Fibroblast of the aortic adventitia (primary cell): Measurements from ENCODE around the gene EEF1AKMT3. TPM values are rescaled to one million over a fixed set of nuclear protein-coding genes. Genes with fewer than 3 reads are reported as not detected.
A peak's percentile ranks its signal among the peaks of the same experiment; 100 is the strongest.

Experiments
- DNase-seq: peaks from one replicate; pipeline ENCODE4 v3.0.0-alpha.2; 2010; ENCODE audit warnings: low read depth
- H3K4me3 ChIP-seq: 2 replicates; pipeline ENCODE4 v1.5.1; 2011; ENCODE audit warnings: low read depth, mild to moderate bottlenecking, control low read depth, low read length, moderate library complexity
- CTCF ChIP-seq: IDR thresholded peaks from 2 replicates; pipeline ENCODE4 v1.5.1; 2011; ENCODE audit warnings: mild to moderate bottlenecking, low read length, control low read depth, inconsistent platforms; ENCODE audit not compliant: insufficient read depth
- total RNA-seq: library from RNA; depleted of rRNA; stranded (reverse); fragments of >200 nt; gene quantifications from 2 replicates; pipeline ENCODE4 v1.2.3, GENCODE V29; 2012; ENCODE audit warnings: low replicate concordance

Gene EEF1AKMT3
- total RNA-seq: 3.9 and 6.6 TPM in 2 replicates

GRCh38 chr12:57772429-57773322 lies at the start of gene EEF1AKMT3:
Gene EEF1AKMT3, plus strand, starts transcription at chr12:57772614. Its CDS starts 111 bp downstream, at chr12:57772725.
- TF ChIP-seq CTCF: no peak
- peak; percentile 32 for DNase-seq
- H3K4me3 ChIP-seq: peak within 1 kb of the TSS; percentile 79

- no peak overlapping the region for H3K4me3 ChIP-seq
- no peak for TF ChIP-seq CTCF
- DNase-seq: no peak
Observed at GRCh38 chr12:57722716-57723629, 49.4 kb upstream of the EEF1AKMT3 start.

- DNase-seq: no peak
- no peak overlapping the region for H3K4me3 ChIP-seq
- TF ChIP-seq CTCF: no peak
Observed at GRCh38 chr12:57723630-57723962, 48.8 kb upstream of the EEF1AKMT3 start.

- DNase-seq: no peak
- no peak for TF ChIP-seq CTCF
- H3K4me3 ChIP-seq: no peak overlapping the region
Observed at GRCh38 chr12:57724003-57724935, 48.1 kb upstream of the EEF1AKMT3 start.

- H3K4me3 ChIP-seq: no peak overlapping the region
- no peak for DNase-seq
- TF ChIP-seq CTCF: no peak
Observed at GRCh38 chr12:57724936-57725740, 47.3 kb upstream of the EEF1AKMT3 start.
